CD4-positive, alpha-beta T cell (primary cell): ENCODE measurements around the gene BMPR1A. TPM values are rescaled to one million over a fixed set of nuclear protein-coding genes. Genes with fewer than 3 reads are reported as not detected.

Experiments
- ATAC-seq: fragments of 200-7000 bp; cut with Tn5 transposase; one replicate; pipeline ENCODE4 v1.10.0; 2022; ENCODE audit warnings: mild to moderate bottlenecking; ENCODE audit not compliant: poor library complexity
- CTCF ChIA-PET: fragments of 350-600 bp; sonication (Branson Sonifier 250); formaldehyde crosslinking; loops from one replicate; lab custom pipeline; 2021; ENCODE audit warnings: antibody characterized with exemption, inconsistent platforms; lab: Charles Lee
- POLR2A ChIA-PET: fragments of 350-600 bp; sonication (Branson Sonifier 250); formaldehyde crosslinking; loops from one replicate; lab custom pipeline; 2021; ENCODE audit warnings: antibody characterized with exemption, inconsistent platforms; lab: Charles Lee
- DNase-seq, 14 experiments: peaks; one replicate each; pipeline ENCODE4 v3.0.0-alpha.2; 2013 to 2020; ENCODE audit warnings: mixed read lengths in 2 of 14
- H3K27ac ChIP-seq, 2 donors: one replicate each; pipeline versions ENCODE4 v1.5.1 to v1.7.0; 2013; ENCODE audit warnings: low read length in 2 of 2, low read depth in 1 of 2, mild to moderate bottlenecking in 1 of 2
- H3K27me3 ChIP-seq, 2 experiments: 1 replicate in 1 of 2; 2 replicates in 1 of 2; pipeline versions ENCODE4 v1.6.1 to v1.7.0; 2013; ENCODE audit warnings: low read length in 2 of 2, control low read depth in 1 of 2, mild to moderate bottlenecking in 1 of 2, moderate library complexity in 1 of 2; ENCODE audit not compliant: insufficient read depth in 2 of 2, control insufficient read depth in 1 of 2
- H3K36me3 ChIP-seq: one replicate; pipeline ENCODE4 v1.6.1; 2013; ENCODE audit warnings: low read length, control low read depth; ENCODE audit not compliant: insufficient read depth
- H3K4me1 ChIP-seq: one replicate; pipeline ENCODE4 v1.6.1; 2013; ENCODE audit warnings: low read length, control low read depth; ENCODE audit not compliant: insufficient read depth
- H3K4me3 ChIP-seq: one replicate; pipeline ENCODE4 v1.5.1; 2013; ENCODE audit warnings: mild to moderate bottlenecking, low read length, moderate library complexity
- H3K9me3 ChIP-seq, 2 experiments: 1 replicate in 1 of 2; 2 replicates in 1 of 2; pipeline versions ENCODE4 v1.6.1 to v1.7.0; 2013; ENCODE audit warnings: low read length in 2 of 2, mild to moderate bottlenecking in 2 of 2, control low read depth in 1 of 2, moderate library complexity in 1 of 2; ENCODE audit not compliant: control insufficient read depth in 1 of 2, insufficient read depth in 1 of 2
- H3K27ac Mint-ChIP-seq: one replicate; pipeline ENCODE4 v1.8.0; 2020; ENCODE audit warnings: mixed read lengths
- H3K27me3 Mint-ChIP-seq: one replicate; pipeline ENCODE4 v1.8.0; 2021; ENCODE audit warnings: mixed read lengths
- H3K36me3 Mint-ChIP-seq: one replicate; pipeline ENCODE4 v1.8.0; 2021; ENCODE audit warnings: low read depth, mixed read lengths
- H3K4me1 Mint-ChIP-seq: one replicate; pipeline ENCODE4 v1.8.0; 2021; ENCODE audit warnings: low read depth, mixed read lengths
- H3K4me3 Mint-ChIP-seq: one replicate; pipeline ENCODE4 v1.8.0; 2020; ENCODE audit warnings: mild to moderate bottlenecking, mixed read lengths
- H3K9me3 Mint-ChIP-seq: one replicate; pipeline ENCODE4 v1.8.0; 2020; ENCODE audit warnings: mixed read lengths
- intact Hi-C, 2 experiments: fragments of 100-400 bp; cut with DNase I in 1 of 2; cut with micrococcal nuclease in 1 of 2; formaldehyde crosslinking; loops; one replicate each; pipeline versions ENCODE4 v1.15.1 to v1.9.0; 2023 to 2025; cut with DNase I, micrococcal nuclease
- total RNA-seq, 174 experiments: library from RNA in 2 of 174; stranded (reverse) in 2 of 174; gene quantifications; one replicate each; pipeline ENCODE4 v1.2.3 and lab custom pipeline; 2021 to 2026
- TF ChIP-seq, protein P1 (sequence below): fragments of 200-600 bp; IDR thresholded peaks from one replicate; pipeline ENCODE4 v1.8.0; 2022; ENCODE audit warnings: antibody characterized with exemption, mild to moderate bottlenecking

Gene BMPR1A
- total RNA-seq, 2 experiments from 2014 or later: 1.9 to 2.6 TPM

DNA sequence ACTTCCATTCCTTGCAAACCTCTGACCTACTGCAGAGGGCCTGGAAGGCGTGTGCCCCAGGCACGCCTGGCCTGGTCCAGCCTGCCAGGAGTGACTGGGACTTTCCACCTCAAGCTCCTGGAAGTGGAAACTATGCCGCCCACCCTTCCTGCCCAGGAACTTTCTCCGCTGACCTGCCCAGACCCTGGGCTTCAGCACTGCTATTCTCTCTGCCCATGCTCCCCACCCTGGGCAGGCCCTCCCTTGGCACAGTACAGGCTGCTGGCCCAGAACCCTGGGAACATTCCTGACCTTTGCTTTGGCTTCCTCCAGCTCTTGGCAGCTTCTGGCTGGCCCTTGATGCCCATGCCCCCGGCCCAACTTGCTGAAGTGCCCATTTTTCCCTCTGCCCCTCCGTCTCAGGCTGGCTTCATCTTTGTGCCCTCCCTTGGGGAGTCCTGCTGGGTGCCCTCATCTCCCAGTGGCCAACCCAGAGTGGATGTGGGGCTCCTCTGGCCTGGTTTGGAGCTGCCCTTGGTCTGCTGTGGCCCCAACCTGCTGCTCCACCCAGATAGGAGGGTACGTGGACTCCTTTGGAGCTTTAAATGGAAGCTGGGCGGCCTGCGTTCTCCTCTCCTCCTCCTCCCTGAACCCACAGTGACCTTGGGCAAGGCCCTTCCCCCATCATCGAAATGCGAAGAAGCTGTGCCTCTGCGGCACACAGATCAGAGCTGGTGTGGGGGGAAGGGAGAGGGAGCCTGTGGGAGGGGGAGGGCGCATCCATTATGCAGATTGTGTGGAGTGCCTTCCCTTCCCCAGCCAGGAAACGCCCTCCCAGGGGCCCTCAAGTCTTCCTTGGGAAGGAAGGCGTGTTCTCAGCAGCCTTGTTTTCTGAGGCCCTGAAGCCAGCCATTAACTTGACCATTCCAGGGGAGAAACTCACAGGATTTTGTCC, 197.6 kb downstream of the BMPR1A start:
- Mint-ChIP-seq H3K4me3 (no peak overlapping the region), H3K36me3 (peaks cover 4% of the 10 kb centered on the region), H3K27me3 (no peaks in the 10 kb centered on the region), H3K9me3 (peaks cover 2% of the 10 kb centered on the region), H3K4me1 (peaks cover 14% of the 10 kb centered on the region), H3K27ac (no peak overlapping the region)
- no peak for DNase-seq
- ChIA-PET CTCF (no interaction called here), POLR2A (interaction anchor here (1.3 kb wide), 1 partner anchor 13 kb away, joined by 4 read pairs; no protein-coding TSS in a partner anchor)
- Histone ChIP-seq H3K4me1 (peaks cover 55% of the 10 kb centered on the region), H3K36me3 (no peaks in the 10 kb centered on the region), H3K27me3 (no peaks in the 10 kb centered on the region), H3K9me3 (peaks cover 0 to 21% of the 10 kb centered on the region in 2 experiments), H3K27ac (no peak overlapping the region), H3K4me3 (no peak overlapping the region)
- TF ChIP-seq, protein P1, sequence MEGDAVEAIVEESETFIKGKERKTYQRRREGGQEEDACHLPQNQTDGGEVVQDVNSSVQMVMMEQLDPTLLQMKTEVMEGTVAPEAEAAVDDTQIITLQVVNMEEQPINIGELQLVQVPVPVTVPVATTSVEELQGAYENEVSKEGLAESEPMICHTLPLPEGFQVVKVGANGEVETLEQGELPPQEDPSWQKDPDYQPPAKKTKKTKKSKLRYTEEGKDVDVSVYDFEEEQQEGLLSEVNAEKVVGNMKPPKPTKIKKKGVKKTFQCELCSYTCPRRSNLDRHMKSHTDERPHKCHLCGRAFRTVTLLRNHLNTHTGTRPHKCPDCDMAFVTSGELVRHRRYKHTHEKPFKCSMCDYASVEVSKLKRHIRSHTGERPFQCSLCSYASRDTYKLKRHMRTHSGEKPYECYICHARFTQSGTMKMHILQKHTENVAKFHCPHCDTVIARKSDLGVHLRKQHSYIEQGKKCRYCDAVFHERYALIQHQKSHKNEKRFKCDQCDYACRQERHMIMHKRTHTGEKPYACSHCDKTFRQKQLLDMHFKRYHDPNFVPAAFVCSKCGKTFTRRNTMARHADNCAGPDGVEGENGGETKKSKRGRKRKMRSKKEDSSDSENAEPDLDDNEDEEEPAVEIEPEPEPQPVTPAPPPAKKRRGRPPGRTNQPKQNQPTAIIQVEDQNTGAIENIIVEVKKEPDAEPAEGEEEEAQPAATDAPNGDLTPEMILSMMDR: no peak
- ATAC-seq: no peak
- intact Hi-C loops: no loop called here

DNA sequence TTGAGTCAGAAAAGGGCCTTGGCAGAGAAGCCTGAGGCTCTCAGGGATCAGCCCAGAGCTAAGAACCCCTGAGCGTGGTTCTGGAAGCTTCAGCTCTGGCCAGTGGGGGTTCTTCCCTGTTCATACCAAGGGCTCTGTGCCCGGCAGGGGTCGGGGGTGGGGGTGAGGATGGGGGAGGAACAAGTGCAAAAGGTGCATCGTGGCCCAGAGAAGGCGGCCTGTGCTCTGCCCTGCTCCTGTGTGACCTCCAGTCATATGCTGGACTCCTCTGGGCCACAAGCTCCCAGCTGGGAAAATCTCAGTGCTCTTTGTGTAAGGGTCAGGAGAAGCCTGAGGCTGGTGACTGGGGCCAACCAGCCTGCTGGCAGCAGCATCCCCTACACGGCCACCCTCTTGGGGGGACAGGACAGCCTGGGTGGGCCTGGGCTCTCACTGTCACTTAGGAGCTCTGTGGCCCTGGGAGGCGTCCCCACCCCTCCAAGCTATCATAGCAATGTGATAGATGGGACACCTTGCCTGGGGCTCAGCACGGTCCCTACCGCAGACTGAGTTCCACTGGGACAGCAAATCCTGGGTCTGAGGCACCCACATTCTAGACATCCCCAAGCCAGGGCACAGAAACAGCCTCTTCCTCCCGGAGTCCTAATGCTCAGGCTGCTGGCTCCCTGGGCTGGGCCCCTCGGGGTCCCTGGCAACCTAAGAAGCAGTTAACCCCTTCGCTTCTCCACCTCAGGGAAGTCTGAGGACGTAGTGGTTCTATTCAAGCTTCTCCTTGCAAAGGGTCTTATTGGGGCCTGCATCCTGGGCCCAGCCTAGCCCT, 198.5 kb downstream of the BMPR1A start:
- no peaks in the 10 kb centered on the region for H3K27me3 ChIP-seq
- H3K4me1 Mint-ChIP-seq: peaks cover 14% of the 10 kb centered on the region
- H3K9me3 Mint-ChIP-seq: peaks cover 2% of the 10 kb centered on the region
- POLR2A ChIA-PET: interaction anchor here (1.3 kb wide), 1 partner anchor 12 kb away, joined by 4 read pairs; no protein-coding TSS in a partner anchor
- H3K4me3 ChIP-seq: no peak overlapping the region
- ATAC-seq: no peak
- no peak overlapping the region for H3K4me3 Mint-ChIP-seq
- DNase-seq: peak in 1 of 14 experiments; percentile 6
- H3K36me3 ChIP-seq: no peaks in the 10 kb centered on the region
- peaks cover 4% of the 10 kb centered on the region for H3K36me3 Mint-ChIP-seq
- H3K27ac Mint-ChIP-seq: no peak overlapping the region
- intact Hi-C loops: no loop called here
- CTCF ChIA-PET: no interaction called here
- H3K27me3 Mint-ChIP-seq: no peaks in the 10 kb centered on the region
- TF ChIP-seq, protein P1: no peak
- no peak overlapping the region for H3K27ac ChIP-seq
- H3K4me1 ChIP-seq: peaks cover 48% of the 10 kb centered on the region
- peaks cover 0 to 21% of the 10 kb centered on the region in 2 experiments for H3K9me3 ChIP-seq

DNA sequence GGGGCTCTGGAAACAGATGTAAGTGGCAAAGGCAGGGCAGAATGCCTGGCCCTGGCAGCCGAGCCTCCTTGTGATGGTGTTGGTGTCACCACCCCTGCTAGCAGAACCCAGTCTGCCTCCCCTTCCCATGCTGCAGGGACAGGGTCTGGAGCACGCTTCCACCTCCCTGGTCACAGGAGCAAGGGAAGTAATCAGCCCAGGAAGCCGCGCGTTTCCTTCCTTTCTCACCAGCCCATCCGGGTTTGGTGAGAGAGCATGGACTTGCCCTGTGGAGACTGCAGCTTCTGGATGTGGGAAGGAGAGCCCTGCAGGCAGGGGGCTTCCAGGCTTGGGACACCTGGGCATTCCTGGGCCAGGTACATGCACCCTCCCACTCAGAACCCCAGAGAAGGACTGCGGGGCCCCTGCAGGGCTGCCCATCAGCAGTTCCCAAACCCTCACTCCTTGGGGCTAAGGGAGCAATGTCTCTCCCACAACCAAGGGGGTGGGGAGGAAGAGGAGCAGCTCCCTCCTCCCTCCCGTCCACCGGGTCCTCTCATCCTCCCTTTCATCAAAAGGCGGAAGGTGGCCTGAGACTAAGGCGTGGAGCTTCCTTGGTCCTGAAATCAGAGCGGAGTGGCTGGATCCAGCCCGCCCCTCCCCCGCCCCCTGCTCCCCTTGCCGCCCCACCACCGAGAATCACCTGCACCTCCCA, 199.2 kb downstream of the BMPR1A start:
- peaks cover 47% of the 10 kb centered on the region for H3K4me1 ChIP-seq
- no peak for ATAC-seq
- TF ChIP-seq, protein P1: no peak
- Mint-ChIP-seq H3K9me3 (peaks cover 2% of the 10 kb centered on the region), H3K4me3 (no peak overlapping the region), H3K4me1 (peaks cover 7% of the 10 kb centered on the region), H3K27ac (no peak overlapping the region), H3K27me3 (peaks cover 2% of the 10 kb centered on the region), H3K36me3 (no peaks in the 10 kb centered on the region)
- CTCF ChIA-PET: no interaction called here
- no peaks in the 10 kb centered on the region for H3K36me3 ChIP-seq
- peak in 1 of 14 experiments; percentile 8 for DNase-seq
- no peak overlapping the region for H3K4me3 ChIP-seq
- intact Hi-C loops: no loop called here
- no peaks in the 10 kb centered on the region for H3K27me3 ChIP-seq
- POLR2A ChIA-PET: no interaction called here
- no peak overlapping the region for H3K27ac ChIP-seq
- H3K9me3 ChIP-seq: peaks cover 0 to 21% of the 10 kb centered on the region in 2 experiments
